Measurements from ENCODE around the gene CYP19A1. TPM values are rescaled to one million over a fixed set of nuclear protein-coding genes. Genes with fewer than 3 reads are reported as not detected.

Gene CYP19A1
- total RNA-seq, 1 donor from 2014 or later, result 0.07 TPM

DNA sequence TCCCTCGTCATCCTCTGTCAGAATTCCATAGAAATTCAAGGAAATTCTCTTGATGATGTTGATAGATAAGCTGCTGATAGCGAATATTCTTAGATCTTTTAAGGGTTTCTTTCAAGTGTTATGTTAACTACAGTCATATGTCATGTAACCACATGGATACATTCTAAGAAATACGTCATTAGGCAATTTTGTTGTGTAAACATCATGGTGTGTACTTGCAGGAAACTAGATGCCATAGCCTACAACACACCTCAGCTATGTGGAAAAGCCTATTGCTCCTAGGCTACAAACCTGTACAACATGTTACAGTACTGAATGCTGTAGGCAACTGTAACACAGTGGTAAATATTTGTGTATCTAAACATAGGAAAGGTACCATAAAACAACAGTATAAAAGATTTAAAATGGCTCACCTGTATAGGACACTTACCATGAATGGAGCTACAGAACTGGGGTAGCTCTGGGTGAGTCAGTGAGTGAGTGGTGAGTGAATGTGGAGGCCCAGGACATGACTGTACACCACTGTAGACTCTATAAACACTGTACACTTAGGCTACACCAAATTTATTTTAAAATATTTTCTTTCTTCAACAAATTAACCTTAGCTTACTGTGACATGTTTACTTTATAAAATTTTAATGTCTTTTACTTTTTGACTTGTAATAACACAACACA is 37.7 kb upstream of the CYP19A1 start:
- ChIA-PET POLR2A (no interaction called here), CTCF (interaction anchor here (1.1 kb wide), 1 partner anchor 213 kb away, joined by 4 read pairs; no protein-coding TSS in a partner anchor)
- Mint-ChIP-seq H3K27me3 (no peaks in the 10 kb centered on the region), H3K36me3 (ENCODE audit: low read depth) (no peaks in the 10 kb centered on the region), H3K4me3 (no peak overlapping the region), H3K27ac (no peak overlapping the region), H3K9me3 (no peaks in the 10 kb centered on the region), H3K4me1 (no peaks in the 10 kb centered on the region)
- intact Hi-C loops (cut with micrococcal nuclease), result no loop called here
- TF ChIP-seq, protein P1, sequence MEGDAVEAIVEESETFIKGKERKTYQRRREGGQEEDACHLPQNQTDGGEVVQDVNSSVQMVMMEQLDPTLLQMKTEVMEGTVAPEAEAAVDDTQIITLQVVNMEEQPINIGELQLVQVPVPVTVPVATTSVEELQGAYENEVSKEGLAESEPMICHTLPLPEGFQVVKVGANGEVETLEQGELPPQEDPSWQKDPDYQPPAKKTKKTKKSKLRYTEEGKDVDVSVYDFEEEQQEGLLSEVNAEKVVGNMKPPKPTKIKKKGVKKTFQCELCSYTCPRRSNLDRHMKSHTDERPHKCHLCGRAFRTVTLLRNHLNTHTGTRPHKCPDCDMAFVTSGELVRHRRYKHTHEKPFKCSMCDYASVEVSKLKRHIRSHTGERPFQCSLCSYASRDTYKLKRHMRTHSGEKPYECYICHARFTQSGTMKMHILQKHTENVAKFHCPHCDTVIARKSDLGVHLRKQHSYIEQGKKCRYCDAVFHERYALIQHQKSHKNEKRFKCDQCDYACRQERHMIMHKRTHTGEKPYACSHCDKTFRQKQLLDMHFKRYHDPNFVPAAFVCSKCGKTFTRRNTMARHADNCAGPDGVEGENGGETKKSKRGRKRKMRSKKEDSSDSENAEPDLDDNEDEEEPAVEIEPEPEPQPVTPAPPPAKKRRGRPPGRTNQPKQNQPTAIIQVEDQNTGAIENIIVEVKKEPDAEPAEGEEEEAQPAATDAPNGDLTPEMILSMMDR (IDR thresholded peaks at IDR 0.05), result no peak
- no peak for ATAC-seq (ENCODE audit: low read depth)
- DNase-seq, result no peak

DNA sequence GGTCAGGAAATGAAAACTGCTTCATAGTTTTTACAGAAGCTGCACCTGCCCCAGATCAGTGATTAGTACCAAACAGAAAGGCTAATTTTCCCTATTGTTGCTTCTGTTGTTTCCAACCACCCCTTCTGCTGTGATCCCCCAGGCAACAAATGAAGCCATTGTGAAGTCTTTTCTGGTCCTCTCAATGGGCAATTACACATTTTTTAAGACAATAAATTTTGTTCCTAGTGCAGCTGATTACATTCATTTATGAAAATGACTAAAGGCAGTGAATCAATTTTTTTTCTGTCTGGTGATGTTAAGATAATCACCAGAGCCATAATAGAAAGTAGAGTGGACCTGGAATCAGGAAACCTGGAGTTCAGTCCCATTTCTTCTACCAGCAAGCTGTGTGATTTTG is 35.7 kb upstream of the CYP19A1 start:
- DNase-seq (no peak), ATAC-seq (ENCODE audit: low read depth) (no peak)
- Mint-ChIP-seq H3K9me3 (no peaks in the 10 kb centered on the region), H3K4me3 (no peak overlapping the region), H3K4me1 (no peaks in the 10 kb centered on the region), H3K36me3 (ENCODE audit: low read depth) (no peaks in the 10 kb centered on the region), H3K27me3 (no peaks in the 10 kb centered on the region), H3K27ac (no peak overlapping the region)
- POLR2A ChIA-PET, result no interaction called here
- CTCF ChIA-PET, result no interaction called here
- TF ChIP-seq, protein P1 (IDR thresholded peaks at IDR 0.05), result no peak
- intact Hi-C loops (cut with micrococcal nuclease), result no loop called here

DNA sequence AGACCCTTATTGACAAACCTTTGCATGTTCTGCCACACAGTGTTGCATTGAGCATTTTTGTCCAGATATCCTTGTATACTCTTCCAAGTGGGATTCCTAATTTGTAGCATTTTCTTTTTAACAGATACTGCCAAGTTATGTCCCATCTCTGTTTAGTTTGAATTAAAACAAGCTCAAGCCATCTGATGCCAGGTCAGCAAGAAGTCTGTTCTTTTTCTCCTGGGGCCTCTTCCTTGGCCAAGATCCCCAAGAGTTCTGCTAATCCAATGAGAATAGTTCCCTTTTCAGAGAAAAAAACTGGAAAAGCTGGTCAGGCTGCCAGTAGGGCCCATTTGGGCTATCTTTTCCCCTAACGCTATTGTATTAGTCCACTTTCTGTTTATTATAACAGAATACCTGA is 32.9 kb upstream of the CYP19A1 start:
- Mint-ChIP-seq H3K4me1 (no peaks in the 10 kb centered on the region), H3K27me3 (no peaks in the 10 kb centered on the region), H3K9me3 (no peaks in the 10 kb centered on the region), H3K36me3 (ENCODE audit: low read depth) (no peaks in the 10 kb centered on the region), H3K4me3 (no peak overlapping the region), H3K27ac (no peak overlapping the region)
- intact Hi-C loops (cut with micrococcal nuclease), result no loop called here
- ChIA-PET CTCF (no interaction called here), POLR2A (no interaction called here)
- no peak for DNase-seq
- ATAC-seq (ENCODE audit: low read depth), result no peak
- TF ChIP-seq, protein P1 (IDR thresholded peaks at IDR 0.05), result no peak

DNA sequence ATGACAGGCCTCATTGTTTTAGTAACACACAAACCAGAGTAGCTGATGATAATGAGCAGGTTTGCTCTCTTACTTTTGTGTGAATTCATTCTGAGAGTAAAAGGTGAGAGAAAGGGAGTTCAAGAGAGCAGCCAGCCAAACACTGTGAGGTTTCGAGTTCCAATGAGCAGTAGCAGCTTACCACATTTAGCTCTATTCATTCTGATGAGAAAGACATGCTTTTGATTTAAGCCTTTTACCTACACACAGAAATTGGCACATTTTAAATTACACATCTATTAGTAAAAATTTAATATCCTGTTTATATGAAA is 31.0 kb upstream of the CYP19A1 start:
- H3K9me3 Mint-ChIP-seq, result no peaks in the 10 kb centered on the region
- TF ChIP-seq, protein P1 (IDR thresholded peaks at IDR 0.05), result no peak
- no peak overlapping the region for H3K27ac Mint-ChIP-seq
- intact Hi-C loops (cut with micrococcal nuclease), result no loop called here
- ChIA-PET CTCF (no interaction called here), POLR2A (no interaction called here)
- no peaks in the 10 kb centered on the region for H3K36me3 Mint-ChIP-seq (ENCODE audit: low read depth)
- no peaks in the 10 kb centered on the region for H3K27me3 Mint-ChIP-seq
- H3K4me1 Mint-ChIP-seq, result no peaks in the 10 kb centered on the region
- ATAC-seq (ENCODE audit: low read depth) (no peak), DNase-seq (no peak)
- no peak overlapping the region for H3K4me3 Mint-ChIP-seq

DNA sequence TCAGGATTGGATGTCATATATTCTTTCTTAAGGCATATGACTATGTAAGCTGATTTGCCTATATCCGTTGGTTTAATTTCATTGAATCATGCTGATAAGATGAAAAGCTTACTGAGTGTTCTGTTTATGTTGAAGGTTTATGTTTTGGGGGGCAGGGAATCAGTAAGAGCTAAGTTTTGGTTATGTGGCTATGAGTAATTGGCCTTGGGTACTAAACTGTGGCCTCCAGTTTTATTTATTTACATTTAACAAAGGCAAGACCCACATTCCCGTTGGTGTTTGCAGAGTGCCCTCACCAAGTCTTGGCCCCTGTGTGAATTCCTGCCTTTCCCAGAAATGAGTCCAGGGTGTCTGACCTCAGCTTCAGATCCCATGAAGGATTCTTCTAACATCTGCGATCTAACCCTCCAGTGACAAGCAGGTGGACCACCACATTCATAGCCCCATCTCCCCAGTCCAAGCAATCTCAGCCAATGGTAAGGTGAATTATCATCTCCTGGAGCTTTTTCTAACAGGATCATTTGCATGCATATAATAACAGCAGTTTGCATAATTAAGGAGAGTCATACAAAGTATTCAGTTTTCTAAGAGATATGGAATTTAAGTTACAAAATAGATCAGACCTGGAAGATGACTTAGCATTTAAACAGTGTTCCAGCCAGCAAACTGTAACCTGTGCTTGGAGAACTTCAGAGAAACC is 30.5 kb upstream of the CYP19A1 start:
- no peaks in the 10 kb centered on the region for H3K9me3 Mint-ChIP-seq
- ChIA-PET CTCF (no interaction called here), POLR2A (no interaction called here)
- no peak overlapping the region for H3K4me3 Mint-ChIP-seq
- no peak for DNase-seq
- H3K4me1 Mint-ChIP-seq, result no peaks in the 10 kb centered on the region
- no peaks in the 10 kb centered on the region for H3K36me3 Mint-ChIP-seq (ENCODE audit: low read depth)
- H3K27me3 Mint-ChIP-seq, result no peaks in the 10 kb centered on the region
- intact Hi-C loops (cut with micrococcal nuclease), result no loop called here
- H3K27ac Mint-ChIP-seq, result no peak overlapping the region
- TF ChIP-seq, protein P1 (IDR thresholded peaks at IDR 0.05), result no peak
- no peak for ATAC-seq (ENCODE audit: low read depth)

All from activated B cell treated with CpG ODN at 0.5 μM for 24 hours (primary cell).